HG02884 (cell line): ENCODE results near the gene LTO1.

Experiments used
- ATAC-seq: cut with Tn5 transposase; IDR thresholded peaks from one replicate; pipeline ENCODE4 v1.9.1; 2021; ENCODE audit warnings: mild to moderate bottlenecking, moderate library complexity; ENCODE audit not compliant: unreplicated experiment

LTO1 gene

GRCh38 chr11:69658626-69659450 lies 16.3 kb downstream of the LTO1 start:
- no peak for ATAC-seq

- ATAC-seq, result no peak
These were observed 17.1 kb downstream of the LTO1 start for GRCh38 chr11:69657911-69658625.

GRCh38 chr11:69657456-69657910 lies 17.7 kb downstream of the LTO1 start:
- no peak for ATAC-seq

- no peak for ATAC-seq
These were observed 18.4 kb downstream of the LTO1 start for GRCh38 chr11:69656536-69657455.

- no peak for ATAC-seq
These were observed 19.4 kb downstream of the LTO1 start for GRCh38 chr11:69655479-69656428.

- ATAC-seq, result no peak
These were observed 20.3 kb downstream of the LTO1 start for GRCh38 chr11:69654660-69655478.

- ATAC-seq, result no peak
These were observed 21.0 kb downstream of the LTO1 start for GRCh38 chr11:69654001-69654659.

GRCh38 chr11:69653406-69653960 lies 21.7 kb downstream of the LTO1 start:
- ATAC-seq, result no peak

GRCh38 chr11:69652999-69653398 lies 22.2 kb downstream of the LTO1 start:
- ATAC-seq, result no peak

GRCh38 chr11:69651834-69652620 lies 23.1 kb downstream of the LTO1 start:
- no peak for ATAC-seq

GRCh38 chr11:69650832-69651344 lies 24.3 kb downstream of the LTO1 start:
- no peak for ATAC-seq

GRCh38 chr11:69650081-69650831 lies 24.9 kb downstream of the LTO1 start:
- ATAC-seq, result no peak

GRCh38 chr11:69649576-69649900 lies 25.6 kb downstream of the LTO1 start:
- no peak for ATAC-seq

- ATAC-seq, result no peak
These were observed 26.2 kb downstream of the LTO1 start for GRCh38 chr11:69648679-69649575.

- no peak for ATAC-seq
These were observed 27.2 kb downstream of the LTO1 start for GRCh38 chr11:69647761-69648497.
